H1 (cell line): ENCODE measurements around the gene ASB13.

Source experiments
- ATF2 ChIP-seq: IDR thresholded peaks from 2 replicates; pipeline ENCODE4 v1.6.1; 2012; ENCODE audit warnings: low read length, inconsistent platforms
- CEBPB ChIP-seq: IDR thresholded peaks from 2 replicates; pipeline ENCODE4 v1.6.1; 2012; ENCODE audit warnings: low read depth, low read length
- CHD2 ChIP-seq: IDR thresholded peaks from 2 replicates; pipeline ENCODE4 v1.6.1; 2012; ENCODE audit warnings: low read length, improper control_type of control experiment
- CTCF ChIP-seq, 3 experiments: IDR thresholded peaks; 1 replicate in 2 of 3; 2 replicates in 1 of 3; pipeline versions ENCODE4 v1.5.1 to v1.6.1; 2011; ENCODE audit warnings: low read length in 3 of 3, mild to moderate bottlenecking in 3 of 3, inconsistent platforms in 2 of 3, low read depth in 1 of 3, moderate library complexity in 1 of 3; ENCODE audit not compliant: insufficient read depth in 1 of 3; ENCODE audit errors: control extremely low read depth in 1 of 3
- EGR1 ChIP-seq: IDR thresholded peaks from 2 replicates; pipeline ENCODE4 v1.6.1; 2011; ENCODE audit warnings: low read depth, low read length, borderline replicate concordance
- EZH2 ChIP-seq: fragments of 200-600 bp; sonication (generic); IDR thresholded peaks from 2 replicates; pipeline ENCODE4 v1.7.1; 2012; ENCODE audit warnings: low read depth, mild to moderate bottlenecking, moderate library complexity, low read length, inconsistent platforms; ENCODE audit not compliant: severe bottlenecking
- GABPA ChIP-seq: IDR thresholded peaks from 2 replicates; pipeline ENCODE4 v1.6.1; 2011; ENCODE audit warnings: mild to moderate bottlenecking, low read length, moderate library complexity, borderline replicate concordance; ENCODE audit not compliant: insufficient read depth
- JUN ChIP-seq: IDR thresholded peaks from 2 replicates; pipeline ENCODE4 v1.6.1; 2011; ENCODE audit warnings: low read depth, mild to moderate bottlenecking, improper control_type of control experiment, low read length
- POLR2A ChIP-seq, 2 experiments: IDR thresholded peaks; 1 replicate in 1 of 2; 2 replicates in 1 of 2; pipeline ENCODE4 v1.6.1; 2011; ENCODE audit warnings: low read depth in 2 of 2, low read length in 2 of 2, mild to moderate bottlenecking in 2 of 2; ENCODE audit errors: control extremely low read depth in 1 of 2
- POLR2AphosphoS5 ChIP-seq: IDR thresholded peaks from 2 replicates; pipeline ENCODE4 v1.6.1; 2011; ENCODE audit warnings: low read depth, low read length
- SP1 ChIP-seq: IDR thresholded peaks from 2 replicates; pipeline ENCODE4 v1.6.1; 2011; ENCODE audit warnings: low read depth, low read length
- TBP ChIP-seq: IDR thresholded peaks from 2 replicates; pipeline ENCODE4 v1.6.1; 2011; ENCODE audit warnings: low read depth, low read length, improper control_type of control experiment
- TCF12 ChIP-seq: IDR thresholded peaks from 2 replicates; pipeline ENCODE4 v1.6.1; 2011; ENCODE audit warnings: low read depth, mild to moderate bottlenecking, low read length

- TF ChIP-seq CTCF (IDR thresholded peaks at IDR 0.05; ENCODE audit: control extremely low read depth in 1 of 3, insufficient read depth in 1 of 3, low read depth in 1 of 3, low read length in 3 of 3): no peak
- TF ChIP-seq CEBPB: no peak
- TF ChIP-seq JUN: no peak
- no peak for TF ChIP-seq EZH2
- TF ChIP-seq POLR2AphosphoS5: no peak
- no peak for TF ChIP-seq GABPA
- TF ChIP-seq TCF12: no peak
- no peak for TF ChIP-seq EGR1
- no peak for TF ChIP-seq POLR2A (IDR thresholded peaks at IDR 0.05; ENCODE audit: control extremely low read depth in 1 of 2, low read depth in 2 of 2, low read length in 2 of 2)
- TF ChIP-seq CHD2: no peak
- TF ChIP-seq TBP: no peak
- no peak for TF ChIP-seq SP1
- TF ChIP-seq ATF2: no peak
These were observed 45.4 kb downstream of the ASB13 start for GRCh38 chr10:5620966-5621365.
